HG02943 (cell line): ENCODE data around the gene TMEM115.
"Not testable (repeated sequence)": the region's sequence is repeated elsewhere in the genome, so short reads cannot be mapped to it uniquely, and the experiment has no call there.

Source experiments
- ATAC-seq: cut with Tn5 transposase; IDR thresholded peaks from one replicate; pipeline ENCODE4 v1.9.1; 2021; ENCODE audit warnings: mild to moderate bottlenecking, low read depth, moderate library complexity; ENCODE audit not compliant: unreplicated experiment

TMEM115 gene

DNA sequence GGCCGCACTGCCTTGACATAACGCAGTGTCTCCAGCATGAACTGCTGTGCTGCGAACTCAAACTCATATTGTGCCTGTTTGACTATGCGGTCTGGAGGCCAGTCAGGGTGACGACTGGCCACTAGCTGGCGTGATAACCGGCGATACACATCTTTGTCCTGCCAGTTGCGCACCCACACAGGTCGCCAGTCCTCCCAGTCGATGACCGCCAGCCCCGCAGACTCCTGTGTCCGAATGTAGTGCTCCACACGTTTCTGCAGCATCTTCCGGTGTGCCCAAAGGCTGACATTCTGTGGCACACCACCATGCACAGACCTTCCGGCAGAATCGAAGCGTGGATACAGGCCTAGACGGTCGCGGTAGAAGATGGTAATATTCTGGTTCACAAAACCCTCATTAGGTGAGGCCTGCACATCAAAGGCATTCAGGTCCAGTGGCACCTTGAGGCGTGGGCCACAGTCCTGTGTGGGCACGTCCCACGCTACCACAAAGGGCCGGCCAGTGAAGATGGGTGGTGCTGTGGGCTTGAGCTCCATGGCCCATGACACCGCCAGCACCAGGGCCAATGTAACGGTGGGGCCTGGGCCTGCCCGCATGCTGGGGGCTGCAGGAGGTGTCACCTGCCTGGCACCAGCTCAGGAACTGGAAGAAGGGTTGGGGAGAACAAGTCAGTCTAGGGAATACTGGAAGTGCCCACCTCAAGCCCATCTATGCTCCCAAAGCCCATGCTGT lies 39.3 kb downstream of the TMEM115 start:
- no peak for ATAC-seq

- ATAC-seq: no peak
Measured at GRCh38 chr3:50319181-50319893, 40.0 kb downstream of the TMEM115 start.

- no peak for ATAC-seq
Measured at GRCh38 chr3:50318615-50319014, 40.7 kb downstream of the TMEM115 start.

DNA sequence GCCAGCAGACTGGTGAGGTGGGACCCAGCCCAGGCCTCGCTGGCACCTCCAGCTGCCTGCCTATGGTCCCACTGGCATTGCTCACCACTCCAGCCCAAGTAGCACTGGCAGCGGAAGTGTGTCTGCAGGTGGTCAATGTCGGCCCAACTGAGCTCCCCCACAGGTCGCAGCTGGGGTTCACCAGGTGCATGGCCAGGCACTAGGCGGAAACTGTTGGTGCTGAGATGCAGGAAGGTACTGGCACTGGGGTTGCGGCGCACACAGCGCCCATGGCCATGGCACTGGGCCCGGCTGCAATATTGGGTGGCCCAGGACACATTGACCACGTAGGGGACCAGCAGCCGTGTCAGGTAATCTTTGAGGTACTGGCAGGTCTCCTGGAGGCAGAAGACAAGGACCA lies 41.2 kb downstream of the TMEM115 start:
- ATAC-seq: no peak

DNA sequence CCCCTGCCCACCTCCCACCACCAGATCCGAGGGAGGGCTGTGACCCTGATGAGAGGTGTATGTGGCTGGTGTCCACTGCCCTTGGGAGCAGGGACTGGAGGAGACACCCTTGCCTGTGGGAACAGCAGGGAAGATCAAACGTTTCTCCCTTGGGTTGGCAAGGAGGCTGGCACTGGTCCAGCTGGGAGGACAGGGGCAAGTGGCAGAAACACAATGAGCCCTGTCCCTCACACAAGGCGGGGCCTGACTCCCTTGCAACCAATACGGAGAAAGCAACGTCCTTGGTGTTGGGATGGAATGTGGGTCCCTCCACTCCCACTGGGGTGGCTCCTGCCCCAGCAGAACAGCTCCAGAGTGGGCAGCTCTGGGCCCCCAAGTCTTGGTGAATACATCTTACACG lies 42.0 kb downstream of the TMEM115 start:
- no peak for ATAC-seq

- ATAC-seq: no peak
Measured at GRCh38 chr3:50316657-50317242, 42.6 kb downstream of the TMEM115 start.

- ATAC-seq: no peak
Measured at GRCh38 chr3:50314816-50315215, 44.5 kb downstream of the TMEM115 start.

- ATAC-seq: no peak
Measured at GRCh38 chr3:50314342-50314741, 45.0 kb downstream of the TMEM115 start.

- not testable (repeated sequence) for ATAC-seq
Measured at GRCh38 chr3:50312041-50312440, 47.3 kb downstream of the TMEM115 start.
